ENCODE results near the gene HDDC3. TPM values are rescaled to one million over a fixed set of nuclear protein-coding genes. Genes with fewer than 3 reads are reported as not detected.

Gene HDDC3
- total RNA-seq, 4 donors from 2014 or later, result 12.0 to 21.1 (median 19.4) TPM

GRCh38 chr15:90956274-90957030, 24.1 kb upstream of the HDDC3 start:
- intact Hi-C loops (cut with DNase I; ENCODE audit: low total_unique reads), result loop anchor here (5.0 to 10.0 kb wide), 3 partner anchors 36 to 318 kb away; partner anchors contain the start of gene PRC1
- peak; percentile 49 to 96 for DNase-seq (ENCODE audit: low spot score in 2 of 2)
- 6 to 7% methylated on average over 36 to 39 of the region's 56 CpGs for WGBS, 2 donors
- peak overlapping the region; percentile 25 for H3K4me3 ChIP-seq (ENCODE audit: low read depth, poor library complexity, severe bottlenecking)
- TF ChIP-seq, protein P1, sequence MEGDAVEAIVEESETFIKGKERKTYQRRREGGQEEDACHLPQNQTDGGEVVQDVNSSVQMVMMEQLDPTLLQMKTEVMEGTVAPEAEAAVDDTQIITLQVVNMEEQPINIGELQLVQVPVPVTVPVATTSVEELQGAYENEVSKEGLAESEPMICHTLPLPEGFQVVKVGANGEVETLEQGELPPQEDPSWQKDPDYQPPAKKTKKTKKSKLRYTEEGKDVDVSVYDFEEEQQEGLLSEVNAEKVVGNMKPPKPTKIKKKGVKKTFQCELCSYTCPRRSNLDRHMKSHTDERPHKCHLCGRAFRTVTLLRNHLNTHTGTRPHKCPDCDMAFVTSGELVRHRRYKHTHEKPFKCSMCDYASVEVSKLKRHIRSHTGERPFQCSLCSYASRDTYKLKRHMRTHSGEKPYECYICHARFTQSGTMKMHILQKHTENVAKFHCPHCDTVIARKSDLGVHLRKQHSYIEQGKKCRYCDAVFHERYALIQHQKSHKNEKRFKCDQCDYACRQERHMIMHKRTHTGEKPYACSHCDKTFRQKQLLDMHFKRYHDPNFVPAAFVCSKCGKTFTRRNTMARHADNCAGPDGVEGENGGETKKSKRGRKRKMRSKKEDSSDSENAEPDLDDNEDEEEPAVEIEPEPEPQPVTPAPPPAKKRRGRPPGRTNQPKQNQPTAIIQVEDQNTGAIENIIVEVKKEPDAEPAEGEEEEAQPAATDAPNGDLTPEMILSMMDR (IDR thresholded peaks at IDR 0.05), result peak in 1 of 3 donors; percentile 58
- TF ChIP-seq POLR2A (IDR thresholded peaks at IDR 0.05), result no peak

DNA sequence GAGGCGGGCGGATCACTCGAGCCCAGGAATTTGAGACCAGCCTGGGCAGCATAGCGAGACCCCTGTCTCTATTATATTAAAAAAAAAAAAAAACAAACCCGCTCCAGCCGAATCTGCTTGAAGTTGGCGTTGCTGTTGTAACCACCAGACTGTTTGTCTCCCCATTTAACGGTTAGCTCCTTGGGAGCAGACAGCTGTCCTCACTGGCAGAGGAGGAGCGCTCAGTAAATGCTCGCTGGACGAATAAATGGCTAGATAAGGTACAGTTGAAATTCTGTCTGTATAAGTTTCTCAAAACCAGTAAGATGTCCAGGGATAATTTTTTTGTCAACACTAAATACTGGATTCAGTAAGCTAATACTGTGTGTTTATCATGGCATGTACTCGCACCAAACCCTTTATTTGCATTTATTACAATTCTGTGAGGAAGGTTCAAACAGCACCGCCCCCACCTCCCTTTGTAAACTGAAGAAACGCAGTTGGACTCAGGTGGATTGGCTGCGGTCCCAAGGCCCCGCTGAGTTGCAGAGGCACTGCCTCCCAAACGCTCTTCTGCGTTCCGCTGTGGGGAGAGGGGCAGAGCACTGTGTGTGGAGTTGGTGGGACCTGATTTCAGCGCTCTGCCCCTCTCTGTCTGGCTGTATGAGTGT, 23.4 kb upstream of the HDDC3 start:
- TF ChIP-seq, protein P1 (IDR thresholded peaks at IDR 0.05), result no peak
- no peak for TF ChIP-seq POLR2A (IDR thresholded peaks at IDR 0.05)
- 56 to 62% methylated on average over 20 of the region's 20 CpGs for WGBS, 2 donors
- intact Hi-C loops (cut with DNase I; ENCODE audit: low total_unique reads), result loop anchor here (5.0 to 10.0 kb wide), 3 partner anchors 37 to 319 kb away; partner anchors contain the start of gene PRC1
- DNase-seq (ENCODE audit: low spot score in 2 of 2), result no peak
- no peak overlapping the region for H3K4me3 ChIP-seq (ENCODE audit: low read depth, poor library complexity, severe bottlenecking)

DNA sequence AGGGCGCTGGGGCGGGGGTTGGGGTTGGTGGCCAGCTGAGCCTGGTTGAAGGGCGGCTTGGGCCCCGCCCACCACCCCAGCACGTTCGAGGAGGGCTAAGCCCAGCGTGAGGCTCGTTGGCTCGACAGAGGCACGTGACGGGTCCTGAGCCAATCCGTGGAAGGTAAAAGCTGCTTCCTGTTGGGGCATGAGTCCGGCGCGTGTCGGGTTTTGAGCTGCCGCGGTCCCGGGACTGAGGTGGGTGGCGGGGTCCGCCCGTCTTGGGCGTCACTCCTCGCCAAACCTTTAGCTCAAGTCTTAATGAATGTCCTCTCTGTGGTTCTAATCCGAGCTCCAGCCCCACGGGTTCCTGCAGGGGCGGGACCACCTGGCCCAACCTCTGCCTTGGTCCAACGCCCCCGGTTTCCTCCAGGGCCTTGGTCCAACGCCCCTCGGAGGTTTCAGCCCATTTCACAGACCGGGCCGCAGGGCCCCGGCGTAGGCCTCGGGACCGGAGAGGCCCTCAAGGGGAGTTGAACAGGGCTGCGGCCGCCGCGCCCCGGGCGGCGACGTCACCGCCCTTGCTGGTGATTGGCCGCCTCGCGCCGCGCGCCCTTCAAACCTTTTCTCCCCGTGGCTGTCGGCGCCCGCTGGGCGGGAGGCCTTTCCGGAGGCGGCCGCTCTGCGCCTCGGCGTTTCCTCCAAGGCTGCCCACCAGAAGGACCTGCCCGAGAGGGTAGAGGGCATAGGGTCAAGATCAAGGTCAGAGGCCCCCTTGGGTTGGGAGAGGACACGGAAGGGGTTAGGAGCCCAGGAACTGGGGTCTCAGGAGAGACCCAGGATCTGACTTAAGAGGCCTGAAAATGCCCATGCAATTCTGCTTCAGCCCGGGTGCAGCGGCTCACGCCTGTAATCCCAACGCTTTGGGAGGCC, 22.6 kb upstream of the HDDC3 start, which contains the start of gene RCCD1:
TSS of gene RCCD1 (plus strand) at position 173 of the 912 bp plus-strand sequence. CDS start 1,851 bp downstream, outside the sequence.
- H3K4me3 ChIP-seq (ENCODE audit: low read depth, poor library complexity, severe bottlenecking), result peak within 1 kb of the TSS; percentile 78
- WGBS, 2 donors, result 1 to 7% methylated on average over 25 to 34 of the region's 69 CpGs
- peak; percentile 96 to 99 for DNase-seq (ENCODE audit: low spot score in 2 of 2)
- intact Hi-C loops (cut with DNase I; ENCODE audit: low total_unique reads), result loop anchor here (5.0 to 10.0 kb wide), 3 partner anchors 37 to 320 kb away; partner anchors contain the start of gene PRC1
- TF ChIP-seq POLR2A (IDR thresholded peaks at IDR 0.05), result peak in 1 of 2 donors; percentile 28
- TF ChIP-seq, protein P1 (IDR thresholded peaks at IDR 0.05), result no peak

GRCh38 chr15:90953947-90954711, 21.8 kb upstream of the HDDC3 start:
- WGBS, 2 donors, result 65% methylated on average over 16 of the region's 16 CpGs
- no peak overlapping the region for H3K4me3 ChIP-seq (ENCODE audit: low read depth, poor library complexity, severe bottlenecking)
- DNase-seq (ENCODE audit: low spot score in 2 of 2), result no peak
- TF ChIP-seq, protein P1 (IDR thresholded peaks at IDR 0.05), result no peak
- TF ChIP-seq POLR2A (IDR thresholded peaks at IDR 0.05), result no peak
- intact Hi-C loops (cut with DNase I; ENCODE audit: low total_unique reads), result loop anchor here (10.0 kb wide), 1 partner anchor 321 kb away; no protein-coding TSS in a partner anchor

Measured in lower leg skin (tissue), 4 donors.